ENCODE data around the gene CCL2.

- TF ChIP-seq, protein P1, sequence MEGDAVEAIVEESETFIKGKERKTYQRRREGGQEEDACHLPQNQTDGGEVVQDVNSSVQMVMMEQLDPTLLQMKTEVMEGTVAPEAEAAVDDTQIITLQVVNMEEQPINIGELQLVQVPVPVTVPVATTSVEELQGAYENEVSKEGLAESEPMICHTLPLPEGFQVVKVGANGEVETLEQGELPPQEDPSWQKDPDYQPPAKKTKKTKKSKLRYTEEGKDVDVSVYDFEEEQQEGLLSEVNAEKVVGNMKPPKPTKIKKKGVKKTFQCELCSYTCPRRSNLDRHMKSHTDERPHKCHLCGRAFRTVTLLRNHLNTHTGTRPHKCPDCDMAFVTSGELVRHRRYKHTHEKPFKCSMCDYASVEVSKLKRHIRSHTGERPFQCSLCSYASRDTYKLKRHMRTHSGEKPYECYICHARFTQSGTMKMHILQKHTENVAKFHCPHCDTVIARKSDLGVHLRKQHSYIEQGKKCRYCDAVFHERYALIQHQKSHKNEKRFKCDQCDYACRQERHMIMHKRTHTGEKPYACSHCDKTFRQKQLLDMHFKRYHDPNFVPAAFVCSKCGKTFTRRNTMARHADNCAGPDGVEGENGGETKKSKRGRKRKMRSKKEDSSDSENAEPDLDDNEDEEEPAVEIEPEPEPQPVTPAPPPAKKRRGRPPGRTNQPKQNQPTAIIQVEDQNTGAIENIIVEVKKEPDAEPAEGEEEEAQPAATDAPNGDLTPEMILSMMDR (IDR thresholded peaks at IDR 0.05): no peak
- TF ChIP-seq POLR2A (IDR thresholded peaks at IDR 0.05): no peak
Observed at GRCh38 chr17:34303606-34304005, 48.5 kb downstream of the CCL2 start.

Data from Peyer's patch (tissue), 4 donors.